Naive thymus-derived CD4-positive, alpha-beta T cell (primary cell): ENCODE measurements around the gene JAZF1. TPM values are rescaled to one million over a fixed set of nuclear protein-coding genes. Genes with fewer than 3 reads are reported as not detected.

Experiments
- ATAC-seq: fragments of 150-1000 bp; cut with Tn5 transposase; 2 replicates; pipeline ENCODE4 v1.10.0; 2021; ENCODE audit warnings: mild to moderate bottlenecking, moderate library complexity
- CTCF ChIA-PET: fragments of 350-600 bp; sonication (Branson Sonifier 250); formaldehyde crosslinking; loops from one replicate; lab custom pipeline; 2021; ENCODE audit warnings: antibody characterized with exemption; lab: Charles Lee
- POLR2A ChIA-PET: fragments of 350-600 bp; sonication (Branson Sonifier 250); formaldehyde crosslinking; loops from one replicate; lab custom pipeline; 2021; ENCODE audit warnings: antibody characterized with exemption, inconsistent platforms; lab: Charles Lee
- DNase-seq, 9 donors: peaks; one replicate each; pipeline versions ENCODE4 v3.0.0 to v3.0.0-alpha.2; 2020 to 2022; ENCODE audit warnings: mixed read lengths in 1 of 9
- H3K27ac ChIP-seq: one replicate; pipeline ENCODE4 v1.7.0; 2013; ENCODE audit warnings: mild to moderate bottlenecking, low read depth, low read length, moderate library complexity
- H3K27me3 ChIP-seq, 2 donors: one replicate each; pipeline ENCODE4 v1.7.0; 2013; ENCODE audit warnings: low read length in 2 of 2, mild to moderate bottlenecking in 2 of 2, moderate library complexity in 2 of 2; ENCODE audit not compliant: control insufficient read depth in 2 of 2, insufficient read depth in 2 of 2
- H3K36me3 ChIP-seq, 3 experiments: 1 replicate in 2 of 3; 2 replicates in 1 of 3; pipeline ENCODE4 v1.7.0; 2013; ENCODE audit warnings: low read length in 3 of 3, mild to moderate bottlenecking in 3 of 3, moderate library complexity in 1 of 3; ENCODE audit not compliant: insufficient read depth in 3 of 3, control insufficient read depth in 2 of 3
- H3K4me1 ChIP-seq, 2 donors: one replicate each; pipeline ENCODE4 v1.7.0; 2013; ENCODE audit warnings: low read length in 2 of 2, mild to moderate bottlenecking in 2 of 2, moderate library complexity in 1 of 2; ENCODE audit not compliant: control insufficient read depth in 2 of 2, insufficient read depth in 2 of 2
- H3K4me3 ChIP-seq: 2 replicates; pipeline ENCODE4 v1.7.0; 2013; ENCODE audit warnings: mild to moderate bottlenecking, low read length
- H3K9me3 ChIP-seq, 3 experiments: 1 replicate in 2 of 3; 2 replicates in 1 of 3; pipeline ENCODE4 v1.7.0; 2013; ENCODE audit warnings: low read length in 3 of 3; ENCODE audit not compliant: control insufficient read depth in 2 of 3
- H3K27ac Mint-ChIP-seq, 9 donors: one replicate each; pipeline ENCODE4 v1.8.0; 2020 to 2022; ENCODE audit warnings: mixed read lengths in 9 of 9, mild to moderate bottlenecking in 8 of 9, moderate library complexity in 5 of 9, inconsistent platforms in 2 of 9
- H3K27me3 Mint-ChIP-seq, 5 donors: one replicate each; pipeline ENCODE4 v1.8.0; 2021 to 2022; ENCODE audit warnings: mixed read lengths in 5 of 5, mild to moderate bottlenecking in 1 of 5
- H3K36me3 Mint-ChIP-seq, 5 donors: one replicate each; pipeline ENCODE4 v1.8.0; 2020 to 2022; ENCODE audit warnings: mixed read lengths in 5 of 5, mild to moderate bottlenecking in 3 of 5, inconsistent platforms in 1 of 5
- H3K4me1 Mint-ChIP-seq, 7 donors: one replicate each; pipeline ENCODE4 v1.8.0; 2020 to 2022; ENCODE audit warnings: mixed read lengths in 7 of 7, mild to moderate bottlenecking in 3 of 7, inconsistent platforms in 1 of 7
- H3K4me3 Mint-ChIP-seq, 10 donors: one replicate each; pipeline ENCODE4 v1.8.0; 2020 to 2022; ENCODE audit warnings: mild to moderate bottlenecking in 10 of 10, mixed read lengths in 10 of 10, moderate library complexity in 6 of 10, inconsistent platforms in 2 of 10
- H3K9me3 Mint-ChIP-seq, 11 donors: one replicate each; pipeline ENCODE4 v1.8.0; 2020 to 2022; ENCODE audit warnings: mixed read lengths in 11 of 11, mild to moderate bottlenecking in 4 of 11, inconsistent platforms in 1 of 11, moderate library complexity in 1 of 11
- intact Hi-C, 2 donors: fragments of 100-400 bp; cut with micrococcal nuclease; formaldehyde crosslinking; loops; one replicate each; pipeline ENCODE4 v1.15.1; 2023
- polyA plus RNA-seq, 2 donors: library from polyadenylated mRNA; unstranded; fragments of 300-500 nt; fragmentation: Illumina TruSeq; gene quantifications; one replicate each; pipeline ENCODE4 v1.2.3, GENCODE V29; 2021
- total RNA-seq, 6 experiments: library from RNA in 5 of 6; stranded (reverse) in 5 of 6; gene quantifications; 1 replicate in 5 of 6; 2 replicates in 1 of 6; pipeline ENCODE4 v1.2.3 and lab custom pipeline; 2021 to 2026

Gene JAZF1
- total and polyA plus RNA-seq, 7 experiments from 2014 or later, result 2.0 to 33.1 (median 3.2) TPM

- peaks cover 0 to 27% (median 6%) of the 10 kb centered on the region in 5 donors for H3K36me3 Mint-ChIP-seq
- no peaks in the 10 kb centered on the region for H3K27me3 ChIP-seq
- H3K9me3 Mint-ChIP-seq, result peaks cover 0 to 1% (median 0%) of the 10 kb centered on the region in 11 donors
- no peak overlapping the region for H3K4me3 ChIP-seq
- no peak overlapping the region for H3K27ac Mint-ChIP-seq
- H3K4me1 Mint-ChIP-seq, result peaks cover 21 to 54% (median 40%) of the 10 kb centered on the region in 7 donors
- H3K36me3 ChIP-seq, result no peaks in the 10 kb centered on the region
- peaks cover 0 to 4% (median 0%) of the 10 kb centered on the region in 5 donors for H3K27me3 Mint-ChIP-seq
- ATAC-seq (no peak), DNase-seq (no peak)
- H3K4me1 ChIP-seq, result peaks cover 0 to 30% of the 10 kb centered on the region in 2 donors
- no peak overlapping the region for H3K27ac ChIP-seq
- CTCF ChIA-PET, result no interaction called here
- intact Hi-C loops, result loop anchor here in 1 of 2 donors (5.0 kb wide), 1 partner anchor 80 kb away; no protein-coding TSS in a partner anchor
- POLR2A ChIA-PET, result no interaction called here
- no peaks in the 10 kb centered on the region for H3K9me3 ChIP-seq
- no peak overlapping the region for H3K4me3 Mint-ChIP-seq
Observed at GRCh38 chr7:28157076-28157745, 23.4 kb downstream of the JAZF1 start.

DNA sequence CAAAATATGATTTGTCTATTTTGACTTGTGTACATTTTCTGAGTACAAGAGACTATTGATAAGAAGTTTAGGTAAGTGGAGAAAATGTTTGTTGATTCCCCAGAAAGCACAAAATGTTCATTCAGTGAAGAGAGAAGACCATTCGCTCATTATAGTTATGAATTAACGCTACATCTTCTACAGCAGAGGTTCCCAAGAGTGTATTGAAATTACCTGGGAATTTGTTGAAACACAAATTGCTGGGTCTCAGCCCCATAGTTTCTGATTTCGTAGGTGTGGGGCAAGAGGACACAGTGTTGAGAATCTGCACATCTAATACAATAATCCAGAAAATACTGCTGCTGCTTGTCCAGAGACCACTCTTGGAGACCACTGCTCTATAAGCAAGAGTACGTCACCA is 24.2 kb downstream of the JAZF1 start:
- H3K27me3 Mint-ChIP-seq, result peaks cover 0 to 4% (median 0%) of the 10 kb centered on the region in 5 donors
- ChIA-PET POLR2A (no interaction called here), CTCF (no interaction called here)
- no peaks in the 10 kb centered on the region for H3K27me3 ChIP-seq
- peaks cover 22 to 59% (median 44%) of the 10 kb centered on the region in 7 donors for H3K4me1 Mint-ChIP-seq
- H3K36me3 Mint-ChIP-seq, result peaks cover 0 to 24% (median 6%) of the 10 kb centered on the region in 5 donors
- DNase-seq, result no peak
- intact Hi-C loops, result loop anchor here in 1 of 2 donors (5.0 kb wide), 1 partner anchor 81 kb away; no protein-coding TSS in a partner anchor
- peaks cover 0 to 1% (median 0%) of the 10 kb centered on the region in 11 donors for H3K9me3 Mint-ChIP-seq
- H3K4me1 ChIP-seq, result peaks cover 0 to 32% of the 10 kb centered on the region in 2 donors
- no peaks in the 10 kb centered on the region for H3K36me3 ChIP-seq
- no peak overlapping the region for H3K27ac Mint-ChIP-seq
- ATAC-seq, result no peak
- no peak overlapping the region for H3K27ac ChIP-seq
- H3K4me3 ChIP-seq, result no peak overlapping the region
- no peaks in the 10 kb centered on the region for H3K9me3 ChIP-seq
- H3K4me3 Mint-ChIP-seq, result no peak overlapping the region

GRCh38 chr7:28155964-28156363 is 24.6 kb downstream of the JAZF1 start:
- ChIA-PET POLR2A (no interaction called here), CTCF (no interaction called here)
- peaks cover 0 to 1% (median 0%) of the 10 kb centered on the region in 11 donors for H3K9me3 Mint-ChIP-seq
- intact Hi-C loops, result loop anchor here in 1 of 2 donors (5.0 kb wide), 1 partner anchor 81 kb away; no protein-coding TSS in a partner anchor
- H3K4me1 Mint-ChIP-seq, result peaks cover 22 to 59% (median 44%) of the 10 kb centered on the region in 7 donors
- peak overlapping the region in 1 of 9 donors; percentile 28 for H3K27ac Mint-ChIP-seq
- no peaks in the 10 kb centered on the region for H3K36me3 ChIP-seq
- peaks cover 0 to 4% (median 0%) of the 10 kb centered on the region in 5 donors for H3K27me3 Mint-ChIP-seq
- H3K27ac ChIP-seq, result no peak overlapping the region
- H3K27me3 ChIP-seq, result no peaks in the 10 kb centered on the region
- no peak for DNase-seq
- H3K36me3 Mint-ChIP-seq, result peaks cover 0 to 24% (median 6%) of the 10 kb centered on the region in 5 donors
- no peak for ATAC-seq
- H3K4me3 ChIP-seq, result no peak overlapping the region
- no peaks in the 10 kb centered on the region for H3K9me3 ChIP-seq
- H3K4me1 ChIP-seq, result peaks cover 0 to 32% of the 10 kb centered on the region in 2 donors
- H3K4me3 Mint-ChIP-seq, result no peak overlapping the region

- no peaks in the 10 kb centered on the region for H3K36me3 ChIP-seq
- DNase-seq, result no peak
Observed at GRCh38 chr7:28155019-28155660, 25.5 kb downstream of the JAZF1 start.

GRCh38 chr7:28152594-28152993 is 28.0 kb downstream of the JAZF1 start:
- Histone ChIP-seq H3K4me3 (no peak overlapping the region), H3K36me3 (no peaks in the 10 kb centered on the region), H3K27me3 (no peaks in the 10 kb centered on the region), H3K4me1 (peaks cover 0 to 32% of the 10 kb centered on the region in 2 donors), H3K9me3 (no peaks in the 10 kb centered on the region), H3K27ac (no peak overlapping the region)
- POLR2A ChIA-PET, result no interaction called here
- CTCF ChIA-PET, result no interaction called here
- intact Hi-C loops, result no loop called here
- peaks cover 0 to 19% (median 7%) of the 10 kb centered on the region in 5 donors for H3K36me3 Mint-ChIP-seq
- ATAC-seq (no peak), DNase-seq (no peak)
- H3K27ac Mint-ChIP-seq, result peak overlapping the region in 1 of 9 donors; percentile 3
- H3K27me3 Mint-ChIP-seq, result peaks cover 0 to 2% (median 0%) of the 10 kb centered on the region in 5 donors
- H3K4me1 Mint-ChIP-seq, result peaks cover 22 to 64% (median 41%) of the 10 kb centered on the region in 7 donors
- H3K4me3 Mint-ChIP-seq, result peak overlapping the region in 5 of 10 donors; percentile 10 to 63 (median 31)
- H3K9me3 Mint-ChIP-seq, result peaks cover 0 to 1% (median 0%) of the 10 kb centered on the region in 11 donors

More at GRCh38 chr7:28155019-28155660, 25.5 kb downstream of the JAZF1 start:
- ChIA-PET POLR2A (no interaction called here), CTCF (no interaction called here)
- ATAC-seq, result peak; percentile 56
- Mint-ChIP-seq H3K4me1 (peaks cover 22 to 59% (median 44%) of the 10 kb centered on the region in 7 donors), H3K27ac (peak overlapping the region in 4 of 9 donors; percentile 9 to 28 (median 24)), H3K9me3 (peaks cover 0 to 1% (median 0%) of the 10 kb centered on the region in 11 donors), H3K4me3 (peak overlapping the region in 4 of 10 donors; percentile 4 to 16 (median 10)), H3K27me3 (peaks cover 0 to 4% (median 0%) of the 10 kb centered on the region in 5 donors), H3K36me3 (peaks cover 0 to 21% (median 3%) of the 10 kb centered on the region in 5 donors)
- Histone ChIP-seq H3K9me3 (no peaks in the 10 kb centered on the region), H3K27me3 (no peaks in the 10 kb centered on the region), H3K4me3 (no peak overlapping the region), H3K4me1 (peaks cover 0 to 32% of the 10 kb centered on the region in 2 donors), H3K27ac (no peak overlapping the region)
- intact Hi-C loops, result loop anchor here in 1 of 2 donors (5.0 kb wide), 1 partner anchor 82 kb away; no protein-coding TSS in a partner anchor

DNA sequence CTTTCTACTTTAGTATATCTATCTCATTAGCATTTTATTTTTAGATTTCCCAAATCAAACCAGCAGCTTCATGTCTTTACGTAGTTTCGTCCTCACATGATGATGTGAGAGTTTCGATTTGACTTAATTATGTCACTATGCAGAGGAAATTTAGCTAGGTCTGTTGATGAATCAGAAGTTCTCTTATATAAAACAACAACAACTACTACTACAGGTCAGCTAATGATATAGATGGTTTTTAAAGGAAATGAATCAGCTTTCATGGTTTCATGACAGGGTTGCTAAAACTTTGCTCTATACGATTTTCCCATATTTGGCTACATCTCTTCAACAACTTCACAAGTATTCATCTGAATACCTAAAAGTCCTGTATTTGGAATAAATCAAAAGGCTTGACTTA is 28.6 kb downstream of the JAZF1 start:
- H3K27me3 Mint-ChIP-seq, result peaks cover 0 to 2% (median 0%) of the 10 kb centered on the region in 5 donors

More for the DNA sequence above, 28.6 kb downstream of the JAZF1 start:
- H3K4me1 ChIP-seq, result peaks cover 0 to 32% of the 10 kb centered on the region in 2 donors
- no peak overlapping the region for H3K4me3 ChIP-seq
- H3K9me3 ChIP-seq, result no peaks in the 10 kb centered on the region
- DNase-seq (no peak), ATAC-seq (peak; percentile 83)
- Mint-ChIP-seq H3K4me1 (peaks cover 22 to 60% (median 37%) of the 10 kb centered on the region in 7 donors), H3K36me3 (peaks cover 0 to 19% (median 5%) of the 10 kb centered on the region in 5 donors), H3K4me3 (peak overlapping the region in 5 of 10 donors; percentile 1 to 48 (median 25)), H3K27ac (no peak overlapping the region), H3K9me3 (peaks cover 0 to 1% (median 0%) of the 10 kb centered on the region in 11 donors)
- ChIA-PET POLR2A (no interaction called here), CTCF (no interaction called here)
- H3K27me3 ChIP-seq, result no peaks in the 10 kb centered on the region
- intact Hi-C loops, result no loop called here
- H3K36me3 ChIP-seq, result no peaks in the 10 kb centered on the region
- H3K27ac ChIP-seq, result no peak overlapping the region
